NT2/D1 (cell line): ENCODE results near the gene ERLIN1.

Experiments
- DNase-seq: peaks from one replicate; pipeline ENCODE4 v3.0.0-alpha.2; 2011; ENCODE audit warnings: low read depth, low spot score
- H3K27me3 ChIP-seq: 2 replicates; pipeline ENCODE4 v1.6.0; 2011; ENCODE audit warnings: mild to moderate bottlenecking; ENCODE audit not compliant: insufficient read length, insufficient read depth
- H3K36me3 ChIP-seq: 2 replicates; pipeline ENCODE4 v1.6.1; 2011; ENCODE audit warnings: mild to moderate bottlenecking, low read length, mixed read lengths; ENCODE audit not compliant: insufficient read depth, insufficient read length
- H3K4me1 ChIP-seq: 2 replicates; pipeline ENCODE4 v1.5.1; 2011; ENCODE audit not compliant: insufficient read depth, insufficient read length
- H3K4me3 ChIP-seq: 2 replicates; pipeline ENCODE4 v1.5.1; 2011; ENCODE audit warnings: low read depth; ENCODE audit not compliant: insufficient read length
- H3K9ac ChIP-seq: 2 replicates; pipeline ENCODE4 v1.6.0; 2011; ENCODE audit warnings: low read depth; ENCODE audit not compliant: insufficient read length
- H3K9me3 ChIP-seq: 2 replicates; pipeline ENCODE4 v1.5.1; 2011; ENCODE audit warnings: mild to moderate bottlenecking, low read length; ENCODE audit not compliant: insufficient read depth
- SUZ12 ChIP-seq: IDR thresholded peaks from 2 replicates; pipeline ENCODE4 v1.6.1; 2011; ENCODE audit not compliant: insufficient read length, insufficient read depth; ENCODE audit errors: extremely low read depth
- YY1 ChIP-seq: IDR thresholded peaks from 2 replicates; pipeline ENCODE4 v1.6.1; 2011; ENCODE audit not compliant: insufficient read length, insufficient read depth
- ZNF274 ChIP-seq: IDR thresholded peaks from 2 replicates; pipeline ENCODE4 v1.6.1; 2011; ENCODE audit warnings: mild to moderate bottlenecking, low read depth, low read length

The ERLIN1 gene

GRCh38 chr10:100114976-100115770 lies 70.7 kb downstream of the ERLIN1 start:
- Histone ChIP-seq H3K27me3 (no peaks in the 10 kb centered on the region), H3K4me1 (no peaks in the 10 kb centered on the region), H3K9ac (no peak overlapping the region), H3K9me3 (no peaks in the 10 kb centered on the region), H3K36me3 (no peaks in the 10 kb centered on the region), H3K4me3 (no peak overlapping the region)
- no peak for DNase-seq
- TF ChIP-seq SUZ12: no peak
- TF ChIP-seq YY1: no peak
- TF ChIP-seq ZNF274: no peak

GRCh38 chr10:100114460-100114859 lies 71.4 kb downstream of the ERLIN1 start:
- no peak for TF ChIP-seq SUZ12
- no peak for TF ChIP-seq ZNF274
- no peak for TF ChIP-seq YY1
- H3K36me3 ChIP-seq: no peaks in the 10 kb centered on the region
- no peaks in the 10 kb centered on the region for H3K27me3 ChIP-seq
- H3K9me3 ChIP-seq: no peaks in the 10 kb centered on the region
- no peaks in the 10 kb centered on the region for H3K4me1 ChIP-seq
- H3K4me3 ChIP-seq: no peak overlapping the region
- no peak overlapping the region for H3K9ac ChIP-seq
- DNase-seq: no peak

GRCh38 chr10:100109670-100110069 lies 76.2 kb downstream of the ERLIN1 start:
- no peak for TF ChIP-seq YY1
- TF ChIP-seq SUZ12: no peak
- TF ChIP-seq ZNF274: no peak
- Histone ChIP-seq H3K4me1 (peaks cover 2% of the 10 kb centered on the region), H3K4me3 (no peak overlapping the region), H3K36me3 (no peaks in the 10 kb centered on the region), H3K9me3 (no peaks in the 10 kb centered on the region), H3K27me3 (no peaks in the 10 kb centered on the region), H3K9ac (no peak overlapping the region)
- DNase-seq: no peak

GRCh38 chr10:100106865-100107264 lies 79.0 kb downstream of the ERLIN1 start:
- no peak for DNase-seq
- Histone ChIP-seq H3K9me3 (no peaks in the 10 kb centered on the region), H3K4me3 (no peak overlapping the region), H3K27me3 (no peaks in the 10 kb centered on the region), H3K36me3 (no peaks in the 10 kb centered on the region), H3K4me1 (peaks cover 2% of the 10 kb centered on the region), H3K9ac (no peak overlapping the region)
- no peak for TF ChIP-seq YY1
- no peak for TF ChIP-seq SUZ12
- no peak for TF ChIP-seq ZNF274

- Histone ChIP-seq H3K4me3 (no peak overlapping the region), H3K36me3 (no peaks in the 10 kb centered on the region)
Measured at GRCh38 chr10:100104300-100104699, 81.5 kb downstream of the ERLIN1 start.

GRCh38 chr10:100103581-100103980 lies 82.2 kb downstream of the ERLIN1 start:
- Histone ChIP-seq H3K36me3 (no peaks in the 10 kb centered on the region), H3K4me3 (no peak overlapping the region), H3K9me3 (no peaks in the 10 kb centered on the region), H3K9ac (no peak overlapping the region), H3K27me3 (no peaks in the 10 kb centered on the region), H3K4me1 (peaks cover 2% of the 10 kb centered on the region)
- TF ChIP-seq ZNF274: no peak
- TF ChIP-seq SUZ12: no peak
- TF ChIP-seq YY1: no peak
- no peak for DNase-seq

More at GRCh38 chr10:100104300-100104699, 81.5 kb downstream of the ERLIN1 start:
- H3K27me3 ChIP-seq: no peaks in the 10 kb centered on the region
- H3K9ac ChIP-seq: no peak overlapping the region
- TF ChIP-seq YY1: no peak
- TF ChIP-seq ZNF274: no peak
- no peak for TF ChIP-seq SUZ12
- peaks cover 2% of the 10 kb centered on the region for H3K4me1 ChIP-seq
- H3K9me3 ChIP-seq: no peaks in the 10 kb centered on the region
- no peak for DNase-seq

- H3K9ac ChIP-seq: no peak overlapping the region
- DNase-seq: no peak
- no peak for TF ChIP-seq SUZ12
- TF ChIP-seq YY1: no peak
- TF ChIP-seq ZNF274: no peak
Measured at GRCh38 chr10:100101192-100102076, 84.4 kb downstream of the ERLIN1 start.

More at GRCh38 chr10:100101192-100102076, 84.4 kb downstream of the ERLIN1 start:
- no peaks in the 10 kb centered on the region for H3K9me3 ChIP-seq
- no peaks in the 10 kb centered on the region for H3K36me3 ChIP-seq
- H3K4me1 ChIP-seq: no peaks in the 10 kb centered on the region
- H3K27me3 ChIP-seq: no peaks in the 10 kb centered on the region
- H3K4me3 ChIP-seq: no peak overlapping the region
